ENCODE data around the gene VMP1.

VMP1 gene

DNA sequence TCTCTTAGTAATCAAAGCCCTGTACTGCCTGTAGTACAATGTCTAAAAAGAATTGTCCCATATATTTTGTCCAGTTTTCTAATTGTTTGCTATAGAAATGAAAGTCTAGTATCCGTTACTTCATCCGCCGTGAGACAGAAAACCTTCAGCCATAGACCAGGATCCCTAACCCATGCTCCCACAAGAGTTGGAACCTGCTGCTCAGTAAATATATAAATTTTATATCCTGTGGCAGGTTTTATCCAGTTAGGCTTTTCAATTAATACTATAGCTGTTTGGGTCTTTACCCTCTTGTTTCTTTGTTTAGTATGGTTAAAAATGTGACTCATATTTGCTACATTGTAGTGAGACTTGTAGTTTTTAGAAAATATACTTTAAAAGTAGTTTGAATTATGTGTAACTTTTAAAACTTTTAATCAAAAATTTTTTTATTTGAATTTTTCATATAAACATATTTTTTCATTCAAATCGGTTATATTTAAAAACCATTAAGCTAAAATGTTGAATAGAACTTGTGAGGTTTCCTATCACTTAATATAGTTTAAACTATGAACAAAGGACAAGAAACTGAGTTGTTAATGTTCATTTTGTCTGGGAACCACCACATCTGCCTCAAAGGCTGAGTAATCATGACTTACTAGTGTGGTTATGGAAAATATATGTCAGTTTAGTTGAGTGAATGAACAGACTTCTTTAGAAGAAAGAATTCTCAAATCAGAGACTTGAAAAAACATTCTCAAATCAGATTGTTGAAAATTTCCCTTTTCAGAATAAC, 54.8 kb downstream of the VMP1 start:
- Histone ChIP-seq H3K27me3 (ENCODE audit: low read length) (no peaks in the 10 kb centered on the region), H3K36me3 (ENCODE audit: low read length) (peaks cover 3% of the 10 kb centered on the region; the same call in 1 of the 2 replicates), H3K4me2 (ENCODE audit: low read depth, low read length, poor library complexity, severe bottlenecking) (no peak overlapping the region), H4K20me1 (ENCODE audit: low read depth, low read length) (no peaks in the 10 kb centered on the region), H3K9me2 (replicated peaks; ENCODE audit: insufficient read depth, low read length) (no peaks in the 10 kb centered on the region), H3K79me2 (ENCODE audit: insufficient read depth, low read length) (0 out of 2 replicates have a peak, but pooled peaks cover 3% of the 10 kb centered on the region), H3K4me3 (ENCODE audit: insufficient read depth, low read length, poor library complexity, severe bottlenecking) (no peak overlapping the region), H3K27ac (ENCODE audit: low read depth, low read length) (no peak overlapping the region), H2AFZ (ENCODE audit: low read depth, low read length, severe bottlenecking) (no peak overlapping the region), H3K9me3 (ENCODE audit: insufficient read depth, low read length) (no peaks in the 10 kb centered on the region), H3K9ac (ENCODE audit: low read length) (no peak overlapping the region), H3F3A (ENCODE audit: insufficient read depth) (peaks cover 3% of the 10 kb centered on the region; the same call in 1 of the 2 replicates)
- TF ChIP-seq EZH2phosphoT487 (conservative IDR thresholded peaks at IDR 0.05; ENCODE audit: low read length): no peak
- TF ChIP-seq, protein P1, sequence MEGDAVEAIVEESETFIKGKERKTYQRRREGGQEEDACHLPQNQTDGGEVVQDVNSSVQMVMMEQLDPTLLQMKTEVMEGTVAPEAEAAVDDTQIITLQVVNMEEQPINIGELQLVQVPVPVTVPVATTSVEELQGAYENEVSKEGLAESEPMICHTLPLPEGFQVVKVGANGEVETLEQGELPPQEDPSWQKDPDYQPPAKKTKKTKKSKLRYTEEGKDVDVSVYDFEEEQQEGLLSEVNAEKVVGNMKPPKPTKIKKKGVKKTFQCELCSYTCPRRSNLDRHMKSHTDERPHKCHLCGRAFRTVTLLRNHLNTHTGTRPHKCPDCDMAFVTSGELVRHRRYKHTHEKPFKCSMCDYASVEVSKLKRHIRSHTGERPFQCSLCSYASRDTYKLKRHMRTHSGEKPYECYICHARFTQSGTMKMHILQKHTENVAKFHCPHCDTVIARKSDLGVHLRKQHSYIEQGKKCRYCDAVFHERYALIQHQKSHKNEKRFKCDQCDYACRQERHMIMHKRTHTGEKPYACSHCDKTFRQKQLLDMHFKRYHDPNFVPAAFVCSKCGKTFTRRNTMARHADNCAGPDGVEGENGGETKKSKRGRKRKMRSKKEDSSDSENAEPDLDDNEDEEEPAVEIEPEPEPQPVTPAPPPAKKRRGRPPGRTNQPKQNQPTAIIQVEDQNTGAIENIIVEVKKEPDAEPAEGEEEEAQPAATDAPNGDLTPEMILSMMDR (IDR thresholded peaks at IDR 0.05; ENCODE audit: insufficient read depth, low read length, poor library complexity, severe bottlenecking): no peak

DNA sequence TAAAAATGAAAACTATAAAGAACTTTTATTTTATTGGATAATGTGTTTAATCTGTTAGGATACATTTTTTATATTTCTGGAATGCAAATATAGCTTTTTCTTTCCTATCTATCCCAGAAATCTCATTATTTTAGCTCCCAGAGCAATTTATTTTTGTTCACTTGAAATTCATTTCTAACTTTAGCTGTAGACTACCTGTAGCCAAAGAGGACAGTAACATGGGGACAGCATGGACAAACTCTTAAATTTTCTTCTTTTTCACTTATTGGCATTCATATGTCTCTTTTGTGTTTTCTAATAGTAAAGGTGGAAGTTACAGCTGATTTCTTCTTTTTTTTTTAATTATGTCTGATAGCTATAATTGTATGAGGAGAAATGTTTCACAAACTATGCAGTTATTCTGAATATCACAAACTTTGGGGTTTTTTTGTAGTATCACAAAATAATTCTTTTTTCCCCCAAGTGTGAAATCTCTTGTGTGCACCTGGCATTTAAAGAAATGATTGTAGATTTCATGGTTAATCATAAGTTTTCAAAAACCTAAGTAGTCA, 55.4 kb downstream of the VMP1 start:
- Histone ChIP-seq H3K27ac (ENCODE audit: low read depth, low read length) (no peak overlapping the region), H3K4me3 (ENCODE audit: insufficient read depth, low read length, poor library complexity, severe bottlenecking) (no peak overlapping the region), H3K9me2 (replicated peaks; ENCODE audit: insufficient read depth, low read length) (no peaks in the 10 kb centered on the region), H3K36me3 (ENCODE audit: low read length) (peaks cover 4% of the 10 kb centered on the region; the same call in 1 of the 2 replicates), H3K4me2 (ENCODE audit: low read depth, low read length, poor library complexity, severe bottlenecking) (no peak overlapping the region), H3K79me2 (ENCODE audit: insufficient read depth, low read length) (0 out of 2 replicates have a peak, but pooled peaks cover 5% of the 10 kb centered on the region), H3K9me3 (ENCODE audit: insufficient read depth, low read length) (no peaks in the 10 kb centered on the region), H3K9ac (ENCODE audit: low read length) (no peak overlapping the region), H4K20me1 (ENCODE audit: low read depth, low read length) (no peaks in the 10 kb centered on the region), H2AFZ (ENCODE audit: low read depth, low read length, severe bottlenecking) (no peak overlapping the region), H3F3A (ENCODE audit: insufficient read depth) (no peaks in the 10 kb centered on the region), H3K27me3 (ENCODE audit: low read length) (no peaks in the 10 kb centered on the region)
- TF ChIP-seq, protein P1 (IDR thresholded peaks at IDR 0.05; ENCODE audit: insufficient read depth, low read length, poor library complexity, severe bottlenecking): no peak
- no peak for TF ChIP-seq EZH2phosphoT487 (conservative IDR thresholded peaks at IDR 0.05; ENCODE audit: low read length)

DNA sequence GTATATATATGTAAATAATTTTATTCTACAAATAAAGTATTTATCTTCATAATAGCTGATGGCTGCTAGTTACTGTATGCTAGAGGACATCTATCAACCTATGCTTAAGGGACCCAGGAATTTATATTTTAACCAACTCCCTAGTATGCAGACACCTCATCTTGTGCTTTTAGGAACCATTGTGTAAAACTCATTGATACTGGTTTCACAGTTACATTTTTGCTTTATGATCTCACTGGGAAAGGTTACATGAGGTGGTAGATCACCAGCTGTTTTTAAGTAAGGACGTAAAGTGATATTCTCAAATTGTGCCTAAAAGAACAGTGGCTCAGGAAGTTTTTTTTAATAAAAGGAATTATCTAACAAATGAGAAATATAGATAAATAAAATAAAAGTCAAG, 56.4 kb downstream of the VMP1 start:
- H3K9ac ChIP-seq (ENCODE audit: low read length): no peak overlapping the region
- H3K27ac ChIP-seq (ENCODE audit: low read depth, low read length): no peak overlapping the region
- no peak overlapping the region for H2AFZ ChIP-seq (ENCODE audit: low read depth, low read length, severe bottlenecking)
- no peaks in the 10 kb centered on the region for H3K27me3 ChIP-seq (ENCODE audit: low read length)
- 0 out of 2 replicates have a peak, but pooled peaks cover 5% of the 10 kb centered on the region for H3K79me2 ChIP-seq (ENCODE audit: insufficient read depth, low read length)
- no peaks in the 10 kb centered on the region for H3K9me2 ChIP-seq (replicated peaks; ENCODE audit: insufficient read depth, low read length)
- H3K9me3 ChIP-seq (ENCODE audit: insufficient read depth, low read length): no peaks in the 10 kb centered on the region
- H3K36me3 ChIP-seq (ENCODE audit: low read length): peaks cover 4% of the 10 kb centered on the region; the same call in 1 of the 2 replicates
- H3K4me3 ChIP-seq (ENCODE audit: insufficient read depth, low read length, poor library complexity, severe bottlenecking): no peak overlapping the region
- TF ChIP-seq, protein P1 (IDR thresholded peaks at IDR 0.05; ENCODE audit: insufficient read depth, low read length, poor library complexity, severe bottlenecking): no peak
- TF ChIP-seq EZH2phosphoT487 (conservative IDR thresholded peaks at IDR 0.05; ENCODE audit: low read length): no peak
- no peaks in the 10 kb centered on the region for H3F3A ChIP-seq (ENCODE audit: insufficient read depth)
- no peaks in the 10 kb centered on the region for H4K20me1 ChIP-seq (ENCODE audit: low read depth, low read length)
- no peak overlapping the region for H3K4me2 ChIP-seq (ENCODE audit: low read depth, low read length, poor library complexity, severe bottlenecking)
